GM23338 (cell line): ENCODE measurements around the gene ZNF565. TPM values are rescaled to one million over a fixed set of nuclear protein-coding genes. Genes with fewer than 3 reads are reported as not detected.

ENCODE experiments used
- ATAC-seq: fragments of 200-7000 bp; cut with Tn5 transposase; 3 replicates; pipeline ENCODE4 v1.9.1; 2020
- DNase-seq: peaks from one replicate; pipeline ENCODE4 v3.0.0-alpha.2; 2015; ENCODE audit warnings: low spot score
- H2AFZ ChIP-seq: fragments of 200-600 bp; sonication (generic); 2 replicates; pipeline ENCODE4 v1.8.0; 2016; ENCODE audit warnings: antibody characterized with exemption, mild to moderate bottlenecking, moderate library complexity
- H3F3A ChIP-seq: fragments of 200-600 bp; sonication (generic); replicated peaks from 2 replicates; pipeline ENCODE4 v1.8.0; 2017; ENCODE audit warnings: antibody characterized with exemption, mixed run types, low read depth
- H3K27ac ChIP-seq: fragments of 200-600 bp; sonication (generic); 2 replicates; pipeline ENCODE4 v1.6.1; 2016; ENCODE audit warnings: low read depth
- H3K27me3 ChIP-seq: fragments of 200-600 bp; sonication (generic); 2 replicates; pipeline ENCODE4 v1.8.0; 2016; ENCODE audit warnings: mild to moderate bottlenecking, mixed run types, moderate library complexity; ENCODE audit not compliant: insufficient read depth
- H3K36me3 ChIP-seq: fragments of 200-600 bp; sonication (generic); 2 replicates; pipeline ENCODE4 v1.8.0; 2016; ENCODE audit warnings: mild to moderate bottlenecking; ENCODE audit not compliant: insufficient read depth
- H3K4me1 ChIP-seq: fragments of 200-600 bp; sonication (generic); 2 replicates; pipeline ENCODE4 v1.8.0; 2016; ENCODE audit warnings: mild to moderate bottlenecking, moderate library complexity; ENCODE audit not compliant: insufficient read depth
- H3K4me2 ChIP-seq: fragments of 200-600 bp; sonication (generic); 2 replicates; pipeline ENCODE4 v1.7.1; 2017; ENCODE audit warnings: mixed run types
- H3K4me3 ChIP-seq: fragments of 200-600 bp; sonication (generic); 2 replicates; pipeline ENCODE4 v1.6.1; 2016; ENCODE audit warnings: mixed run types
- H3K79me2 ChIP-seq: fragments of 200-600 bp; sonication (generic); replicated peaks from 2 replicates; pipeline ENCODE4 v1.8.0; 2017; ENCODE audit warnings: mild to moderate bottlenecking; ENCODE audit not compliant: insufficient read depth
- H3K9me2 ChIP-seq: fragments of 200-600 bp; sonication (generic); 2 replicates; pipeline ENCODE4 v1.8.0; 2017; ENCODE audit not compliant: insufficient read depth
- H4K20me1 ChIP-seq: fragments of 200-600 bp; sonication (generic); replicated peaks from 2 replicates; pipeline ENCODE4 v1.8.0; 2017; ENCODE audit warnings: mild to moderate bottlenecking; ENCODE audit not compliant: insufficient read depth
- H3K27ac Mint-ChIP-seq: 2 replicates; pipeline ENCODE4 v1.8.0; 2020; ENCODE audit warnings: inconsistent platforms, mild to moderate bottlenecking, moderate library complexity, mixed read lengths
- H3K27me3 Mint-ChIP-seq: 3 replicates; pipeline ENCODE4 v1.8.0; 2022; ENCODE audit warnings: low read depth, mild to moderate bottlenecking, moderate library complexity, mixed read lengths, inconsistent platforms; ENCODE audit not compliant: insufficient read depth, poor library complexity
- H3K36me3 Mint-ChIP-seq: 3 replicates; pipeline ENCODE4 v1.8.0; 2021; ENCODE audit warnings: low read depth, mild to moderate bottlenecking, inconsistent platforms, moderate library complexity, mixed read lengths
- H3K4me1 Mint-ChIP-seq: 3 replicates; pipeline ENCODE4 v1.8.0; 2020; ENCODE audit warnings: mild to moderate bottlenecking, inconsistent platforms, mixed read lengths
- H3K4me3 Mint-ChIP-seq: 3 replicates; pipeline ENCODE4 v1.8.0; 2021; ENCODE audit warnings: moderate library complexity, mild to moderate bottlenecking, inconsistent platforms, mixed read lengths
- H3K9me3 Mint-ChIP-seq: 3 replicates; pipeline ENCODE4 v1.8.0; 2020; ENCODE audit warnings: moderate library complexity, mild to moderate bottlenecking, inconsistent platforms, mixed read lengths
- CREB1 ChIP-seq: fragments of 250-450 bp; sonication (Bioruptor Pico); IDR thresholded peaks from 2 replicates; pipeline ENCODE4 v1.5.0; 2020; ENCODE audit warnings: low read depth, mild to moderate bottlenecking, moderate library complexity
- EZH2 ChIP-seq: fragments of 200-600 bp; sonication (generic); IDR thresholded peaks from one replicate; pipeline ENCODE4 v1.8.0; 2017; ENCODE audit warnings: antibody characterized with exemption, mild to moderate bottlenecking, low read depth; ENCODE audit not compliant: unreplicated experiment
- NANOG ChIP-seq: IDR thresholded peaks from 2 replicates; pipeline ENCODE4 v1.6.1; 2016; ENCODE audit warnings: antibody characterized with exemption, borderline replicate concordance
- REST ChIP-seq: IDR thresholded peaks from one replicate; pipeline ENCODE4 v1.6.1; 2018; ENCODE audit warnings: antibody characterized with exemption; ENCODE audit not compliant: unreplicated experiment
- STAT1 ChIP-seq: IDR thresholded peaks from one replicate; pipeline ENCODE4 v1.6.1; 2016; ENCODE audit warnings: antibody characterized with exemption; ENCODE audit not compliant: unreplicated experiment
- ZNF114 ChIP-seq: fragments of 250-450 bp; sonication (Bioruptor Pico); IDR thresholded peaks from 2 replicates; pipeline ENCODE4 v1.5.0; 2020; ENCODE audit warnings: mild to moderate bottlenecking, moderate library complexity
- polyA plus RNA-seq: library from polyadenylated mRNA; unstranded; fragments of >200 nt; fragmentation: Nextera tagmentation; extraction: Ambion mirVana; gene quantifications from 2 replicates; pipeline ENCODE4 v1.2.1, GENCODE V29; 2016
- total RNA-seq: library from RNA; depleted of rRNA; stranded (reverse); fragments of >200 nt; shearing (Covaris generic); gene quantifications from 2 replicates; pipeline ENCODE4 v1.2.3, GENCODE V29; 2014
- TF ChIP-seq, protein P1 (sequence below): IDR thresholded peaks from 2 replicates; pipeline ENCODE4 v1.6.1; 2016; ENCODE audit warnings: antibody characterized with exemption

ZNF565 gene
- total and polyA plus RNA-seq, 2 experiments from 2014 or later, result 2.4 to 3.2 TPM

DNA sequence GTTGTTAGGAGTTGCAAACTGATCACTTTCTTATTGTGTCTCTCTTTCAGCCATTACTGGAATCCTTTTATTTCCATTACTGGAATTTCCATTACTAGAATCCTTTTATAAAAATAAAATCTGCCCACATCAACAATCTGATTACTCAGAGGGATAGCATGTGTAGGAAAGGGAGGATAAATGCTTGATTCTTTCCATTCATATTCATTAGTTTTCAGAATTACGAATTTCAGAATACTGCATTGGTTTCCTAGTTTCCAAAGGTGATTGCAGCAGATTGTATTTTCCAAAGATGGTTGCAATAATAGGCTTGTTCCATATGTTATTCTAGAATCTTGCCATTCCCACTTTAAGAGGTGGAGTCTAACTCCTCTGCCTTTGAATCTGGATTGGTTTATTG is 37.6 kb upstream of the ZNF565 start:
- H3K27ac ChIP-seq, result no peak overlapping the region
- Mint-ChIP-seq H3K27ac (no peak overlapping the region), H3K27me3 (peaks cover 1% of the 10 kb centered on the region), H3K4me3 (no peak overlapping the region), H3K4me1 (no peaks in the 10 kb centered on the region), H3K9me3 (peaks cover 29% of the 10 kb centered on the region), H3K36me3 (peaks cover 8% of the 10 kb centered on the region; the same call in 1 of the 3 replicates)
- H3K4me3 ChIP-seq, result no peak overlapping the region
- TF ChIP-seq, protein P1, sequence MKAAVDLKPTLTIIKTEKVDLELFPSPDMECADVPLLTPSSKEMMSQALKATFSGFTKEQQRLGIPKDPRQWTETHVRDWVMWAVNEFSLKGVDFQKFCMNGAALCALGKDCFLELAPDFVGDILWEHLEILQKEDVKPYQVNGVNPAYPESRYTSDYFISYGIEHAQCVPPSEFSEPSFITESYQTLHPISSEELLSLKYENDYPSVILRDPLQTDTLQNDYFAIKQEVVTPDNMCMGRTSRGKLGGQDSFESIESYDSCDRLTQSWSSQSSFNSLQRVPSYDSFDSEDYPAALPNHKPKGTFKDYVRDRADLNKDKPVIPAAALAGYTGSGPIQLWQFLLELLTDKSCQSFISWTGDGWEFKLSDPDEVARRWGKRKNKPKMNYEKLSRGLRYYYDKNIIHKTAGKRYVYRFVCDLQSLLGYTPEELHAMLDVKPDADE, result no peak
- TF ChIP-seq EZH2 (no peak), NANOG (no peak), STAT1 (no peak), ZNF114 (CRISPR knock-in tag) (no peak)
- no peaks in the 10 kb centered on the region for H3K36me3 ChIP-seq
- no peak for DNase-seq
- H3K4me1 ChIP-seq, result peaks cover 9% of the 10 kb centered on the region
- no peaks in the 10 kb centered on the region for H3K27me3 ChIP-seq
- no peak overlapping the region for H2AFZ ChIP-seq
- no peak overlapping the region for H3K4me2 ChIP-seq
- no peak for ATAC-seq
- H4K20me1 ChIP-seq, result no peaks in the 10 kb centered on the region
- H3F3A ChIP-seq, result 0 out of 2 replicates have a peak, but pooled peaks cover 3% of the 10 kb centered on the region
- H3K79me2 ChIP-seq, result no peaks in the 10 kb centered on the region
- H3K9me2 ChIP-seq, result peaks cover 6% of the 10 kb centered on the region

DNA sequence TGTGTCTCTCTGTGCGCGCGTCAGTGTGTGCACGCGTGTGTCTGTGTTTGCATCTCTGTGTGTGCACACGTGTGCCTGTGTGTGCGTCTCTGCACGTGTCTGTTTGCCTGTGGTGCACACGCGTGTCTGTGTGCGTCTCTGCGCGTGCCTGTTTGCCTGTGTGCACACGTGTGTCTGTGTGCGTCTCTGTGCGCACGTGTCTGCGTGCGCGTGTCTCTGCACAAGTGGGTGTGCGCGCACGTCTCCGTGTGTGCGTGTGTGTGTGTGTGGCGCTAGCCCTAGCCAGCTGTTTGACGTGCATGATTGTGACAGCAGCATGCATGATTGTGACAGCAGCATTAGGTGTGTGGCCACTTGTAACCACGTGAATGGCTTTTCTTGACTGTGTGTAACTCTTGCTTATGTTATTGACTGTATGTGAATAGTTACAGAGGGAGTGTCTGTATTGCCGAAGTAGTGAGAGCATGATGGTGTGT is 31.6 kb upstream of the ZNF565 start:
- H3F3A ChIP-seq, result 0 out of 2 replicates have a peak, but pooled peaks cover 11% of the 10 kb centered on the region
- H2AFZ ChIP-seq, result peak overlapping the region; percentile 91; the same call in 1 of the 2 replicates
- DNase-seq, result no peak
- H3K27me3 ChIP-seq, result peaks cover 5% of the 10 kb centered on the region; the same call in 1 of the 2 replicates
- H3K9me2 ChIP-seq, result peaks cover 6% of the 10 kb centered on the region
- peaks cover 9% of the 10 kb centered on the region for H3K4me1 Mint-ChIP-seq
- TF ChIP-seq CREB1 (CRISPR knock-in tag) (no peak), REST (no peak)
- H3K27ac Mint-ChIP-seq, result no peak overlapping the region
- H3K4me1 ChIP-seq, result peaks cover 23% of the 10 kb centered on the region
- H3K9me3 Mint-ChIP-seq, result peaks cover 7% of the 10 kb centered on the region; the same call in 2 of the 3 replicates
- no peak for ATAC-seq
- peak overlapping the region; percentile 83; the same call in 1 of the 2 replicates for H3K27ac ChIP-seq
- H3K27me3 Mint-ChIP-seq, result peaks cover 5% of the 10 kb centered on the region
- peak overlapping the region; percentile 70 for H3K4me2 ChIP-seq
- no peaks in the 10 kb centered on the region for H4K20me1 ChIP-seq
- peak overlapping the region; percentile 49 for H3K4me3 ChIP-seq
- H3K36me3 Mint-ChIP-seq, result peaks cover 3% of the 10 kb centered on the region; the same call in 1 of the 3 replicates
- H3K36me3 ChIP-seq, result no peaks in the 10 kb centered on the region
- peak overlapping the region; percentile 57; the same call in 2 of the 3 replicates for H3K4me3 Mint-ChIP-seq
- H3K79me2 ChIP-seq, result no peaks in the 10 kb centered on the region
